MCF 10A (cell line): Measurements from ENCODE around the gene CHST6. TPM values are rescaled to one million over a fixed set of nuclear protein-coding genes. Genes with fewer than 3 reads are reported as not detected.
"Not testable (repeated sequence)": the region's sequence is repeated elsewhere in the genome, so short reads cannot be mapped to it uniquely, and the experiment has no call there.

Source experiments
- BruUV-seq: library from RNA; stranded (reverse); fragments of 400-500 nt; replicated peaks from 2 replicates; lab custom pipeline; 2021; lab: Mats Ljungman, UMichigan
- CTCF ChIA-PET: fragments of 300-600 bp; sonication (Branson Sonifier 250); formaldehyde crosslinking; extraction: SDS; loops from one replicate; lab custom pipeline; 2021; ENCODE audit warnings: antibody characterized with exemption, inconsistent platforms; lab: Yijun Ruan, JAX
- POLR2A ChIA-PET: fragments of 300-600, 350-650 bp; sonication (Branson Sonifier 250); formaldehyde crosslinking; extraction: SDS; loops from one replicate; lab custom pipeline; 2020; ENCODE audit warnings: antibody characterized with exemption, inconsistent platforms; lab: Yijun Ruan, JAX
- DNase-seq: peaks from one replicate; pipeline ENCODE4 v3.0.0-alpha.2; 2018; ENCODE audit not compliant: unreplicated experiment
- H3K27ac Mint-ChIP-seq: one replicate; pipeline ENCODE4 v1.8.0; 2022; ENCODE audit warnings: mild to moderate bottlenecking, low read depth, mixed read lengths; ENCODE audit not compliant: unreplicated experiment
- H3K27me3 Mint-ChIP-seq: one replicate; pipeline ENCODE4 v1.8.0; 2022; ENCODE audit warnings: mixed read lengths; ENCODE audit not compliant: insufficient read depth, unreplicated experiment
- H3K36me3 Mint-ChIP-seq: one replicate; pipeline ENCODE4 v1.8.0; 2022; ENCODE audit warnings: mild to moderate bottlenecking, moderate library complexity, mixed read lengths; ENCODE audit not compliant: insufficient read depth, unreplicated experiment
- H3K4me1 Mint-ChIP-seq: one replicate; pipeline ENCODE4 v1.8.0; 2022; ENCODE audit warnings: mixed read lengths; ENCODE audit not compliant: insufficient read depth, unreplicated experiment
- H3K4me3 Mint-ChIP-seq: one replicate; pipeline ENCODE4 v1.8.0; 2022; ENCODE audit warnings: mild to moderate bottlenecking, moderate library complexity, mixed read lengths; ENCODE audit not compliant: unreplicated experiment
- H3K9me3 Mint-ChIP-seq: one replicate; pipeline ENCODE4 v1.8.0; 2022; ENCODE audit warnings: mixed read lengths; ENCODE audit not compliant: unreplicated experiment
- intact Hi-C: fragments of 100-400 bp; cut with micrococcal nuclease; formaldehyde crosslinking; loops from 2 replicates; pipeline ENCODE4 v1.14.1; 2022
- total RNA-seq: library from RNA; stranded (reverse); gene quantifications from 2 replicates; pipeline ENCODE4 v1.2.3, GENCODE V29; 2022
- TF ChIP-seq, protein P1 (sequence below): fragments of 200-600 bp; IDR thresholded peaks from one replicate; pipeline ENCODE4 v1.8.0; 2022; ENCODE audit warnings: antibody characterized with exemption, mild to moderate bottlenecking; ENCODE audit not compliant: unreplicated experiment

CHST6 gene
- total RNA-seq, 1 experiment from 2014 or later = 0.16 TPM

DNA sequence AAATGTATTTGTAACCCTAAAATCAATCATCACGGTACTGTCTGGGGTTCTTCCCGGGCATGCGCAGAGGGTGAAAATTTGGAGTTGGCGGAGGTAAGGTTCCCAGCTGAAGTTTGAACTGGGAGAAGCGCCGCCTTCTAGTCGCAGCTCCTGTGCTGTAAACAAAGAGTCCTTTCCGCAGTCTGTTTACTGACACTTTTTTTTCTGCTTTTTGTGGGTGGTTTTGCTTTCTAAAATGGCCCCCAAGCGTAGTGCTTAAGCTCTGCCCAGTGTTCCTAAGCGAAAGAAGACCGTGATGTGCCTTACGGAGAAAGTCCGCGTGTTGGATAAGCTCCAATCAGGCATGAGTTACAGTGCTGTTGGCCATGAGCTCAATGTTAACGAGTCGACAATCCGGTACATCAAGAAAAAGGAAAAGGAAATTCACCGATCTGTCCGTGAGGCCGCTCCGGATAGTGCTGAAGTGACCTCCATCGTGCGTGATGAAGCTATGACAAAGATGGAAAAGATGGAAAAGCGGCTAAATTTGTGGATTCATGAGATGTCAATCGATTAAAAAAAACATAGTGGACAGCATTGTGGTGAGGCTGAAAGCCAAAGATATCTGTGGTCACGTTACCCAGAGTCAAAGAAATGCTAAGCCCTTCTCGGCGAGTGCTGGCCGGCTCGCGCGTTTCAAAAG, 61.4 kb downstream of the CHST6 start:
- Mint-ChIP-seq H3K4me3 (peak overlapping the region; percentile 77), H3K27me3 (no peaks in the 10 kb centered on the region), H3K4me1 (peaks cover 13% of the 10 kb centered on the region), H3K9me3 (no peaks in the 10 kb centered on the region), H3K27ac (peak overlapping the region; percentile 86), H3K36me3 (peaks cover 4% of the 10 kb centered on the region)
- TF ChIP-seq, protein P1, sequence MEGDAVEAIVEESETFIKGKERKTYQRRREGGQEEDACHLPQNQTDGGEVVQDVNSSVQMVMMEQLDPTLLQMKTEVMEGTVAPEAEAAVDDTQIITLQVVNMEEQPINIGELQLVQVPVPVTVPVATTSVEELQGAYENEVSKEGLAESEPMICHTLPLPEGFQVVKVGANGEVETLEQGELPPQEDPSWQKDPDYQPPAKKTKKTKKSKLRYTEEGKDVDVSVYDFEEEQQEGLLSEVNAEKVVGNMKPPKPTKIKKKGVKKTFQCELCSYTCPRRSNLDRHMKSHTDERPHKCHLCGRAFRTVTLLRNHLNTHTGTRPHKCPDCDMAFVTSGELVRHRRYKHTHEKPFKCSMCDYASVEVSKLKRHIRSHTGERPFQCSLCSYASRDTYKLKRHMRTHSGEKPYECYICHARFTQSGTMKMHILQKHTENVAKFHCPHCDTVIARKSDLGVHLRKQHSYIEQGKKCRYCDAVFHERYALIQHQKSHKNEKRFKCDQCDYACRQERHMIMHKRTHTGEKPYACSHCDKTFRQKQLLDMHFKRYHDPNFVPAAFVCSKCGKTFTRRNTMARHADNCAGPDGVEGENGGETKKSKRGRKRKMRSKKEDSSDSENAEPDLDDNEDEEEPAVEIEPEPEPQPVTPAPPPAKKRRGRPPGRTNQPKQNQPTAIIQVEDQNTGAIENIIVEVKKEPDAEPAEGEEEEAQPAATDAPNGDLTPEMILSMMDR = no peak
- intact Hi-C loops = no loop called here
- BruUV-seq = TSS peak; percentile 90
- peak; percentile 62 for DNase-seq
- POLR2A ChIA-PET = interaction anchor here (0.6 to 2.9 kb wide), 29 partner anchors 10 to 285 kb away, joined by 3 to 48 read pairs (median 4); partner anchors contain the start of genes ADAT1, KARS1, TERF2IP and TMEM231
- CTCF ChIA-PET = interaction anchor here (0.6 to 1.6 kb wide), 5 partner anchors 11 to 88 kb away, joined by 3 to 5 read pairs (median 3); no protein-coding TSS in a partner anchor

DNA sequence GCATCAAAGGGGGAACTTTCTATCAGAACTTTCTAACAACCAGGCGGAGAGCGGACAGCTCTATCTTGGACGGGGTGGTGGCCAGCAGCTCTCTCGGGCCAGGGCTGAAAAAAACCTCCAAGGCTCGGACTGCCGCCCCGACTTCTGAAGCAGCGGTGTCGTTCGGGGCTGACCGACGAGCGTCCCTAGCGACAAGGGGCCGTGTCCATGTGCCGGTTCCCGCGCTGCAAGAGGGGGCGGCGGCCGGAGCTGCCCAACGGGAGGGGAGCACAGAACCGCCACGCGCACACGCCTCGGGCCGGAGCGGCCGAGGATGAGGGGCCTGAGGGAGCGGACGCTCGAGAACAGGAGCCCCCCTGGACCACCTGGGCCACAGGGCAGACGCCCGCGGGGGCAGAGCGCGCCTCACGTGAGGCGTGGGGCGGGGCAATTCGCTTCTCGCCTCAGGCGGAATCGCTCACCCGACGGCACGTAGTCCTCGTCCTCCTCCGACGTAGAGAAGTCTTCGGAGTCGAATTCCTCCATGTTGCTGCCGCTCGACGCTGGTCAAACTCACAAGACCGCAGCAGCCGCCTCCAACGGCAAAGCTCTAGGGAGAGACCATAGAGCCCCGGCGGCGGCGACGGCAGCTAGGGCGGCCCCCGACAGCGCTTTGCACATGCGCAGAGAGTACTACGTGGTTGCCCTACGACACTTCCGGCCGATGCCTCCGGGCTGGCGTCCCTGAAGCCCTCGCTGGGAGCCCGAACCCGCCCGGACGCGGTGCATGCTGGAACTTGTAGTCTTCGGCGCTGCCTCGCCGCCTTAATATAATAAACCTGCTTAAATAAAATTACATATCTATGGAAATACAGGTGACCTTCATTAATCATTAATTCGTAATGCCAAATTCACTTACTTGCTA, 62.2 kb downstream of the CHST6 start, which contains the start of gene CFDP1:
TSS of gene CFDP1 (minus strand) at position 676 of the 904 bp plus-strand sequence. CDS start at position 525, 151 bp downstream.
- TF ChIP-seq, protein P1 = no peak
- ChIA-PET POLR2A (interaction anchor here (0.6 to 2.9 kb wide), 32 partner anchors 10 to 285 kb away, joined by 3 to 48 read pairs (median 4); partner anchors contain the start of genes ADAT1, KARS1, TERF2IP and TMEM231), CTCF (interaction anchor here (0.6 to 1.6 kb wide), 8 partner anchors 9 to 199 kb away, joined by 3 to 5 read pairs (median 3); no protein-coding TSS in a partner anchor)
- peaks cover 4% of the 10 kb centered on the region for H3K36me3 Mint-ChIP-seq
- intact Hi-C loops = no loop called here
- H3K9me3 Mint-ChIP-seq = no peaks in the 10 kb centered on the region
- peak; percentile 95 for DNase-seq
- peak within 1 kb of the TSS; percentile 86 for H3K27ac Mint-ChIP-seq
- H3K4me3 Mint-ChIP-seq = peak within 1 kb of the TSS; percentile 77
- H3K4me1 Mint-ChIP-seq = peaks cover 13% of the 10 kb centered on the region
- H3K27me3 Mint-ChIP-seq = no peaks in the 10 kb centered on the region
- BruUV-seq = no TSS peak

DNA sequence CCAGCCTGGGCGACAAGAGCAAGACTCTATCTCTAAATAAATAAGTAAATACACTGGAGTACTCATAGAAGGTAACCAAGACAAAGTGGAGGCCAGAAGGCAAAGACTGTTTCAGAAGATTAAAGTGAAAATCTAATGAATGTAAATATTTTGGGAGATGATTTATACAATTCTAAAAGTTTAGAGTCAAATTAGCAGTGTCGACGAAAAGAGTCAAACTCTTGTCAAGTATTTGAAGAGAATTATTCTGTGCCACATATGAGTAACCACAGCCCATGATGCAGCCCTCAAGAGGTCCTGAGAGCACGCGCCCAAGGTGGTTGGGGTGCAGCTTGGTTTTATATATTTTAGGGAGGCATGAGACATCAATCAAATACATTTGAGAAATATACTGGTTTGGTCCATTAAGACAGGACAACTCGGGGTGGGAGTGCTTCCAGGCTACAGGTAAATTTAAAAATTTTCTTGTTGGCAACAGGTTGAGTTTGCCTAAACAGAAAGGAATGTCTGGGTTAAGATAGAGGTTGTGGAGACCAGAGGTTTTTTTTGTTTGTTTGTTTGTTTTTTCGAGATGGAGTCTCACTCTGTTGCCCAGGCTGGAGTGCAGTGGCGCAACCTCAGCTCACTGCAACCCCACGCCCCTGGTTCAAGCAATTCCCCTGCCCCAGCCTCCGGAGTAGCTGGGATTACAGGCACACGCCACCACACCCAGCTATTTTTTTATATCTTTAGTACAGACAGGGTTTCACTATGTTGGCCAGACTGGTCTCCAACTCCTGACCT, 65.4 kb downstream of the CHST6 start:
- intact Hi-C loops = no loop called here
- CTCF ChIA-PET = interaction anchor here (0.7 kb wide), 1 partner anchor 45 kb away, joined by 6 read pairs; no protein-coding TSS in a partner anchor
- DNase-seq = no peak
- Mint-ChIP-seq H3K9me3 (no peaks in the 10 kb centered on the region), H3K4me1 (peaks cover 18% of the 10 kb centered on the region), H3K27ac (no peak overlapping the region), H3K27me3 (no peaks in the 10 kb centered on the region), H3K4me3 (no peak overlapping the region), H3K36me3 (peaks cover 11% of the 10 kb centered on the region)
- TF ChIP-seq, protein P1 = no peak
- POLR2A ChIA-PET = interaction anchor here (0.6 to 1.2 kb wide), 2 partner anchors 8 to 14 kb away, joined by 3 read pairs; no protein-coding TSS in a partner anchor
- no TSS peak for BruUV-seq

DNA sequence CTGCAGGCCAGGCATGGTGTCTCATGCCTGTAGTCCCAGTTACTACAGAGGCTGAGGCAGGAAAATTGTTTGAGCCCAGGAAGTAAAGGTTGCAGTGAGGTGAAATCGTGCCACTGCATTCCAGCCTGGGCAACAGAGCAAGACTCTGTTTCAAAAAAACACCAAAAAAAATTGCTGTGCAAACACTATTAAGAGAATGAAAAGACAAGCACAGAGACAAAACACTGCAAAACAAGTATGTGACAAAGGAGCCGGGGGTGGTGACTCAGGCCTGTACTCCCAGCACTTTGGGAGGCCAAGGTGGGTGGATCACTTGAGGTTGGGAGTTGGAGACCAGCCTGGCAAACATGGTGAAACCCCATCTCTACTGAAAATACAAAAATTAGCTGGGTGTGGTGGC, 68.7 kb downstream of the CHST6 start:
- CTCF ChIA-PET = interaction anchor here (0.6 to 2.0 kb wide), 4 partner anchors 39 to 227 kb away, joined by 3 to 7 read pairs (median 4); no protein-coding TSS in a partner anchor
- H3K27me3 Mint-ChIP-seq, H3K4me3 Mint-ChIP-seq, H3K9me3 Mint-ChIP-seq, BruUV-seq, POLR2A ChIA-PET, DNase-seq, H3K27ac Mint-ChIP-seq, intact Hi-C loops: not testable (repeated sequence)
- H3K36me3 Mint-ChIP-seq = peaks cover 16% of the 10 kb centered on the region
- H3K4me1 Mint-ChIP-seq = peaks cover 13% of the 10 kb centered on the region

DNA sequence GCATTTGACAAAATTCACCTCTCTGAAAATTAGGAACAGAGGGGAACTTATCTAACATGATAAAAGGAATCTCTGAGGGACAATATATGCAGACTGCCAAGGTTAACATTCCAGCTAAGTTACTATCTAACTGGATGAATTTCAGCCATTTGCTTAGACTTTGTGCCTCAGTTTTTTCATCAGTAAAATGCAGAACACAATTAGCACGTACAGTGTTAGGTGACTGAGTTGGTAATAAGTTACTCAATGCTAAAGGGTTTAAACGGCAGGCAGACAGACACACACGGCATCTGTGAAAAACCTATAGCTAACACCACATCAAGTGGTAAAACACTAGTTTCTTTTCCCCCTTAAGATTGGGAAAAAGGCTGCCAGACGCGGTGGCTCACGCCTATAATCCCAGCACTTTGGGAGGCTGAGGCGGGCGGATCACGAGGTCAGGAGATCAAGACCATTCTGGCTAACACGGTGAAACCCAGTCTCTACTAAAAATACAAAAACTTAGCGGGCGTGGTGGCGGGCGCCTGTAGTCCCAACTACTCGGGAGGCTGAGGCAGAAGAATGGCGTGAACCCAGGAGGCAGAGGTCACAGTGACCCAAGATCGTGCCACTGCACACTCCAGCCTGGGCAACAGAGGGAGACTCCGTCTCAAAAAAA, 71.0 kb downstream of the CHST6 start:
- Mint-ChIP-seq H3K4me1 (peaks cover 17% of the 10 kb centered on the region), H3K36me3 (peaks cover 11% of the 10 kb centered on the region)
- H3K9me3 Mint-ChIP-seq, BruUV-seq, DNase-seq, H3K27ac Mint-ChIP-seq, intact Hi-C loops, H3K27me3 Mint-ChIP-seq, H3K4me3 Mint-ChIP-seq: not testable (repeated sequence)
- POLR2A ChIA-PET = interaction anchor here (0.6 to 0.9 kb wide), 2 partner anchors 13 to 41 kb away, joined by 3 read pairs; partner anchors contain the start of gene TMEM170A
- CTCF ChIA-PET = interaction anchor here (0.5 to 1.0 kb wide), 5 partner anchors 9 to 229 kb away, joined by 3 to 4 read pairs (median 3); no protein-coding TSS in a partner anchor
